Measurements from ENCODE around the gene BBIP1. TPM values are rescaled to one million over a fixed set of nuclear protein-coding genes. Genes with fewer than 3 reads are reported as not detected.

BBIP1 gene
- total and polyA plus RNA-seq, 9 of the 15 experiments (the other 6 are each of a cell fraction or from before 2014, with no cell fraction given) = 5.2 to 31.0 (median 19.4) TPM

DNA sequence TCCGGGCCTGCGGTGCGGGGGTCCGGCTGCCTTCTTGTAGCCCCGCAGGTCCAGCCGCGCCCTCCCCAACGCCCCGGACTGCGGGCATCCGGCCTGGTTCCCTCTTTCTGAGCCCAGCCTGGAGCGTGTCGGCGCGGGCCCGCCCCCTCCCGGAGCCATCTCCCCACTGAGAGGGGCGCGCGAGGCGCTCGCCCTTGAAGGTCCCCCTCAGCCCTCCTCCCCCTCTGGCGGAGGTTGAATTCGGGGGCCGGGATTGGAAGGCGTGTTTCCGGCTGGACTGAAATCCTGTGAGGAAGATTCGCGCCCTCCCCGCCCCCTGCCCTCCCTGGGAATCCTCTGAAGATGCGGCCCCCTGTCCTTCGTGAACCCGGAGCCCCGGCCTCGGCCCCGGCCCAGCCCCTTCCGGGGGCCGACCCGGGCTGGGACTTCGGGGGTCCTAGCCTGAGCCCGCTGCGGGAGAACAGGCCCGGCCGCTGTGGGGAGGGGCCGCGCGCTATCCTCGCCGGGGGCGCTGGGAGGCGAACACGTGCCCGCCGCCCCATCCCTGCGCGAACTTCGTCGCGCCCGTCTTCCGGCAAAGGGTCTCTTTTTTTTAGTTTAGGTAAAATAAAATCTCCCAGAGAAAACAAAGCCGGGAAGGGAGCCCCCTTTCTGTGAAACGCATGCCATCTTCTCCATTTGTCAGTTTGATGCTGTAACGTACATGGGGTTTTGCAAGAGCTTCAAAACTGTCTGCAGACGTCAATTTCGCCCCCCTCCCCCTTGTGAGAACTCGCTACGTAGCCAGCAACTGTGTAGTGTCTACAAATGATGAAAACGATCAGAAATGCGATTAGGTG is 46.6 kb downstream of the BBIP1 start (continued):
- TF ChIP-seq TEAD4 (IDR thresholded peaks at IDR 0.05; ENCODE audit: low read length) (0 out of 2 replicates have a peak, but pooled peaks have one; percentile 9), TEAD4 (CRISPR knock-in tag; IDR thresholded peaks at IDR 0.05; ENCODE audit: borderline replicate concordance) (no peak), ZBTB12 (CRISPR knock-in tag; IDR thresholded peaks at IDR 0.05) (0 out of 2 replicates have a peak, but pooled peaks have one; percentile 26), SMAD4 (CRISPR knock-in tag; conservative IDR thresholded peaks at IDR 0.05) (peak; percentile 93), CCNT2 (IDR thresholded peaks at IDR 0.05; ENCODE audit: borderline replicate concordance, extremely low read depth, insufficient read length, low read depth, low read length) (peak; percentile 64), BRD4 (IDR thresholded peaks at IDR 0.05) (no peak), ZFP36 (IDR thresholded peaks at IDR 0.05; ENCODE audit: low read depth, low read length, partially characterized antibody) (no peak), E2F6 (IDR thresholded peaks at IDR 0.05; ENCODE audit: borderline replicate concordance in 1 of 2, extremely low read depth in 1 of 2, insufficient read depth in 1 of 2, insufficient read length in 1 of 2, low read depth in 1 of 2, low read length in 1 of 2, poor library complexity in 1 of 2, severe bottlenecking in 1 of 2) (peak; percentile 55 to 81), SRSF9 (IDR thresholded peaks at IDR 0.05; ENCODE audit: borderline replicate concordance, low read depth, low read length) (no peak)

All from K562 (cell line).